ENCODE results near the gene ABCC6. TPM values are rescaled to one million over a fixed set of nuclear protein-coding genes. Genes with fewer than 3 reads are reported as not detected.
A peak's percentile ranks its signal among the peaks of the same experiment; 100 is the strongest.

ABCC6 gene
- total and polyA plus RNA-seq, 2 of the 13 experiments (the other 11 are each of a cell fraction or from before 2014, with no cell fraction given), result 82.4 to 105 TPM

DNA sequence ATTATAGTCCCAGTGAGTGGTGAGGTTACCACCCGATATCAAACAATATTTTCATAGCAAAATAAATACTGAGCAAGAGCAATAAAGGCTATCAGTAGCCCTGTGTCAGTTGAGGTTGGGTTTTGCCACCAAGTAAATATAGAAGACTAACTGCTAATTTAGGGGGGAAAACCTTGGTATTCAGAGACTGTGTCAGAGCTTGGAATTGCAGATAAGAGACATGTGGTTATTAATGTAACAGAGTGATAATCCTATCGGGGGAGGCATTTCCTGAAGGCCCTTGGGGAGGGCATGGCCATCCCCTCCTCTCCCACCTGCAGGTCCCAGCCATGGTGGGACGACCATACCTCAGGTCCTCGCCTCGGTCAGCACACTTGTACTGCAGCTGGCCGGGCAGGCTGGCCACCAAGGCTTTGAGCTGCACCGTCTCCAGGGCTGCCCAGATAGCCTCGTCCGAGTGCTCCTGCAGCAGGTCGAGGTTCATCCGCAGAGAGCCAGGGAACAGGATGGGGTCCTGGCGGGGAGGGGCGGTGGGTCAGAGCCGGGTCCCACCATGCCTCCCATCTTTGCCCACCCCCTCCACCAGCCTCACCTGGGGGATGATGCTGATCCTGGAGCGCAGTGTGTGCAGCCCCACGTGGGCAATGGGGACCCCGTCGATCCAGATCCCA is 68.9 kb downstream of the ABCC6 start:
- POLR2A ChIA-PET, result no interaction called here
- CTCF ChIA-PET (ENCODE audit: low intra/inter-chr PET ratio, low total read pairs), result no interaction called here
- Histone ChIP-seq H3K4me1 (ENCODE audit: insufficient read depth, low read length) (peaks cover 20% of the 10 kb centered on the region), H2AFZ (ENCODE audit: low read length) (no peak overlapping the region), H3K9me3 (ENCODE audit: low read length) (peaks cover 8% of the 10 kb centered on the region; the same call in 1 of the 2 replicates), H3K9ac (ENCODE audit: insufficient read depth, low read depth, low read length) (no peak overlapping the region), H3K4me3 (replicated peaks in 1 of 3; ENCODE audit: insufficient read depth in 1 of 3, low read depth in 2 of 3, low read length in 3 of 3) (no peak overlapping the region), H3K4me2 (ENCODE audit: low read depth, low read length) (no peak overlapping the region), H3K27me3 (ENCODE audit: control insufficient read depth in 1 of 2, insufficient read depth in 2 of 2, low read length in 2 of 2) (no peaks in the 10 kb centered on the region), H3K36me3 (replicated peaks in 1 of 2; ENCODE audit: control insufficient read depth in 1 of 2, insufficient read depth in 2 of 2, low read length in 2 of 2) (peaks cover 44 to 76% of the 10 kb centered on the region in 2 experiments), H3K79me2 (ENCODE audit: insufficient read depth, low read length) (no peaks in the 10 kb centered on the region), H4K20me1 (ENCODE audit: insufficient read depth, low read length) (no peaks in the 10 kb centered on the region), H3K27ac (ENCODE audit: extremely low read length, insufficient read depth, low read length) (no peak overlapping the region)
- DNase-seq (ENCODE audit: low spot score), result no peak
- BruUV-seq (replicated peaks), result no TSS peak
- FAIRE-seq, result no peak
- WGBS (ENCODE audit: low lambda C conversion rate), result 89% methylated on average over 16 of the region's 18 CpGs
- no peak for ATAC-seq
- in situ Hi-C loops (cut with HindIII; ENCODE audit: extremely low pct_ligation_motif_present, low pct_unique_long_range_greater_than_20kb) (no loop called here), intact Hi-C loops (cut with micrococcal nuclease; ENCODE audit: unreplicated experiment) (no loop called here)
- TF ChIP-seq ZNF205 (CRISPR knock-in tag; IDR thresholded peaks at IDR 0.05) (no peak), NRL (CRISPR knock-in tag; IDR thresholded peaks at IDR 0.05; ENCODE audit: borderline replicate concordance) (peak; percentile 40; the same call in 1 of the 2 replicates), ZZZ3 (CRISPR knock-in tag; IDR thresholded peaks at IDR 0.05; ENCODE audit: borderline replicate concordance) (no peak), ZNF562 (CRISPR knock-in tag; IDR thresholded peaks at IDR 0.05; ENCODE audit: borderline replicate concordance) (no peak), ZNF432 (CRISPR knock-in tag; IDR thresholded peaks at IDR 0.05; ENCODE audit: borderline replicate concordance) (no peak), PCBP1 (IDR thresholded peaks at IDR 0.05; ENCODE audit: borderline replicate concordance, low read depth, low read length) (no peak), ZNF691 (CRISPR knock-in tag; IDR thresholded peaks at IDR 0.05; ENCODE audit: borderline replicate concordance, low read depth) (no peak), MYC (CRISPR knock-in tag; IDR thresholded peaks at IDR 0.05; ENCODE audit: borderline replicate concordance) (no peak), POLR2G (IDR thresholded peaks at IDR 0.05; ENCODE audit: low read depth, low read length) (peak; percentile 37; the same call in 1 of the 2 replicates), RARA (CRISPR knock-in tag; IDR thresholded peaks at IDR 0.05) (no peak), NCOA1 (CRISPR knock-in tag; IDR thresholded peaks at IDR 0.05) (no peak), ATF5 (CRISPR knock-in tag; IDR thresholded peaks at IDR 0.05; ENCODE audit: low read depth) (no peak), NFIB (CRISPR knock-in tag; IDR thresholded peaks at IDR 0.05; ENCODE audit: borderline replicate concordance) (peak; percentile 74; the same call in 1 of the 2 replicates), ZNF672 (CRISPR knock-in tag; IDR thresholded peaks at IDR 0.05) (no peak), AGO2 (optimal IDR thresholded peaks at IDR 0.05; ENCODE audit: low read depth, low read length) (peak; percentile 94)
- TF ChIP-seq, protein P1, sequence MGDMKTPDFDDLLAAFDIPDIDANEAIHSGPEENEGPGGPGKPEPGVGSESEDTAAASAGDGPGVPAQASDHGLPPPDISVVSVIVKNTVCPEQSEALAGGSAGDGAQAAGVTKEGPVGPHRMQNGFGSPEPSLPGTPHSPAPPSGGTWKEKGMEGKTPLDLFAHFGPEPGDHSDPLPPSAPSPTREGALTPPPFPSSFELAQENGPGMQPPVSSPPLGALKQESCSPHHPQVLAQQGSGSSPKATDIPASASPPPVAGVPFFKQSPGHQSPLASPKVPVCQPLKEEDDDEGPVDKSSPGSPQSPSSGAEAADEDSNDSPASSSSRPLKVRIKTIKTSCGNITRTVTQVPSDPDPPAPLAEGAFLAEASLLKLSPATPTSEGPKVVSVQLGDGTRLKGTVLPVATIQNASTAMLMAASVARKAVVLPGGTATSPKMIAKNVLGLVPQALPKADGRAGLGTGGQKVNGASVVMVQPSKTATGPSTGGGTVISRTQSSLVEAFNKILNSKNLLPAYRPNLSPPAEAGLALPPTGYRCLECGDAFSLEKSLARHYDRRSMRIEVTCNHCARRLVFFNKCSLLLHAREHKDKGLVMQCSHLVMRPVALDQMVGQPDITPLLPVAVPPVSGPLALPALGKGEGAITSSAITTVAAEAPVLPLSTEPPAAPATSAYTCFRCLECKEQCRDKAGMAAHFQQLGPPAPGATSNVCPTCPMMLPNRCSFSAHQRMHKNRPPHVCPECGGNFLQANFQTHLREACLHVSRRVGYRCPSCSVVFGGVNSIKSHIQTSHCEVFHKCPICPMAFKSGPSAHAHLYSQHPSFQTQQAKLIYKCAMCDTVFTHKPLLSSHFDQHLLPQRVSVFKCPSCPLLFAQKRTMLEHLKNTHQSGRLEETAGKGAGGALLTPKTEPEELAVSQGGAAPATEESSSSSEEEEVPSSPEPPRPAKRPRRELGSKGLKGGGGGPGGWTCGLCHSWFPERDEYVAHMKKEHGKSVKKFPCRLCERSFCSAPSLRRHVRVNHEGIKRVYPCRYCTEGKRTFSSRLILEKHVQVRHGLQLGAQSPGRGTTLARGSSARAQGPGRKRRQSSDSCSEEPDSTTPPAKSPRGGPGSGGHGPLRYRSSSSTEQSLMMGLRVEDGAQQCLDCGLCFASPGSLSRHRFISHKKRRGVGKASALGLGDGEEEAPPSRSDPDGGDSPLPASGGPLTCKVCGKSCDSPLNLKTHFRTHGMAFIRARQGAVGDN (CRISPR knock-in tag; IDR thresholded peaks at IDR 0.05), result peak; percentile 32
- TF ChIP-seq, protein P2, sequence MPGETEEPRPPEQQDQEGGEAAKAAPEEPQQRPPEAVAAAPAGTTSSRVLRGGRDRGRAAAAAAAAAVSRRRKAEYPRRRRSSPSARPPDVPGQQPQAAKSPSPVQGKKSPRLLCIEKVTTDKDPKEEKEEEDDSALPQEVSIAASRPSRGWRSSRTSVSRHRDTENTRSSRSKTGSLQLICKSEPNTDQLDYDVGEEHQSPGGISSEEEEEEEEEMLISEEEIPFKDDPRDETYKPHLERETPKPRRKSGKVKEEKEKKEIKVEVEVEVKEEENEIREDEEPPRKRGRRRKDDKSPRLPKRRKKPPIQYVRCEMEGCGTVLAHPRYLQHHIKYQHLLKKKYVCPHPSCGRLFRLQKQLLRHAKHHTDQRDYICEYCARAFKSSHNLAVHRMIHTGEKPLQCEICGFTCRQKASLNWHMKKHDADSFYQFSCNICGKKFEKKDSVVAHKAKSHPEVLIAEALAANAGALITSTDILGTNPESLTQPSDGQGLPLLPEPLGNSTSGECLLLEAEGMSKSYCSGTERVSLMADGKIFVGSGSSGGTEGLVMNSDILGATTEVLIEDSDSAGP (CRISPR knock-in tag; IDR thresholded peaks at IDR 0.05; ENCODE audit: borderline replicate concordance), result 0 out of 2 replicates have a peak, but pooled peaks have one; percentile 15

Measured in HepG2 (cell line).